Uterus (tissue), 4 donors: Measurements from ENCODE around the gene ZNF292. TPM values are rescaled to one million over a fixed set of nuclear protein-coding genes. Genes with fewer than 3 reads are reported as not detected.
"Not testable (repeated sequence)": the region's sequence is repeated elsewhere in the genome, so short reads cannot be mapped to it uniquely, and the experiment has no call there.

Source experiments
- DNase-seq, 2 donors: peaks; one replicate each; pipeline ENCODE4 v3.0.0-alpha.2; 2019 to 2020
- H3K27ac ChIP-seq, 2 donors: fragments of 200-600 bp; sonication (generic); 1 replicate in 1 of 2; 2 replicates in 1 of 2; pipeline ENCODE4 v1.5.1; 2016 to 2018
- H3K27me3 ChIP-seq, 2 donors: fragments of 200-600 bp; sonication (generic); one replicate each; pipeline ENCODE4 v1.5.1; 2018 to 2019; ENCODE audit warnings: control low read depth in 1 of 2
- H3K36me3 ChIP-seq, 2 donors: fragments of 200-600 bp; sonication (generic); one replicate each; pipeline ENCODE4 v1.5.1; 2019; ENCODE audit warnings: control low read depth in 1 of 2
- H3K4me1 ChIP-seq, 2 donors: fragments of 200-600 bp; sonication (generic); one replicate each; pipeline ENCODE4 v1.5.1; 2018 to 2019; ENCODE audit warnings: control low read depth in 1 of 2
- H3K4me3 ChIP-seq, 2 donors: fragments of 200-600 bp; sonication (generic); 1 replicate in 1 of 2; 2 replicates in 1 of 2; pipeline ENCODE4 v1.5.1; 2018 to 2019; ENCODE audit warnings: mild to moderate bottlenecking in 1 of 2
- H3K9me3 ChIP-seq, 2 donors: fragments of 200-600 bp; sonication (generic); one replicate each; pipeline ENCODE4 v1.5.1; 2019; ENCODE audit warnings: control low read depth in 1 of 2
- CTCF ChIP-seq, 4 experiments: fragments of 200-600 bp in 2 of 4; fragments of 450-650 bp in 2 of 4; sonication (generic) in 2 of 4; IDR thresholded peaks; one replicate each; pipeline ENCODE4 v1.5.1; 2016 to 2019; ENCODE audit warnings: antibody characterized with exemption in 4 of 4, mild to moderate bottlenecking in 2 of 4, moderate library complexity in 1 of 4
- POLR2A ChIP-seq, 2 donors: fragments of 450-650 bp; IDR thresholded peaks; one replicate each; pipeline ENCODE4 v1.6.1; 2016; ENCODE audit warnings: antibody characterized with exemption in 2 of 2, mild to moderate bottlenecking in 1 of 2, moderate library complexity in 1 of 2
- intact Hi-C: fragments of 100-400 bp; cut with DNase I; formaldehyde crosslinking; loops from one replicate; pipeline ENCODE4 v1.15.1; 2023; ENCODE audit warnings: low total_unique reads
- total RNA-seq, 4 donors: library from RNA; depleted of rRNA in 3 of 4; stranded (reverse); fragments of >200 nt in 3 of 4; gene quantifications; one replicate each; pipeline versions ENCODE4 v1.1.0 to v1.2.4, GENCODE V29; 2014 to 2023
- donor health status: DM: yes; HTN: yes; CAD: no.

The ZNF292 gene
- total RNA-seq, 4 donors from 2014 or later: 38.2 to 153 (median 81.2) TPM

GRCh38 chr6:87182940-87183339 is 27.6 kb downstream of the ZNF292 start:
- Histone ChIP-seq H3K36me3 (no peaks in the 10 kb centered on the region), H3K27ac (no peak overlapping the region), H3K27me3 (no peaks in the 10 kb centered on the region), H3K4me3 (no peak overlapping the region), H3K9me3 (no peaks in the 10 kb centered on the region), H3K4me1 (peaks cover 0 to 4% of the 10 kb centered on the region in 2 donors)
- no peak for DNase-seq
- TF ChIP-seq CTCF (IDR thresholded peaks at IDR 0.05): no peak
- TF ChIP-seq POLR2A (IDR thresholded peaks at IDR 0.05): no peak
- intact Hi-C loops: no loop called here

DNA sequence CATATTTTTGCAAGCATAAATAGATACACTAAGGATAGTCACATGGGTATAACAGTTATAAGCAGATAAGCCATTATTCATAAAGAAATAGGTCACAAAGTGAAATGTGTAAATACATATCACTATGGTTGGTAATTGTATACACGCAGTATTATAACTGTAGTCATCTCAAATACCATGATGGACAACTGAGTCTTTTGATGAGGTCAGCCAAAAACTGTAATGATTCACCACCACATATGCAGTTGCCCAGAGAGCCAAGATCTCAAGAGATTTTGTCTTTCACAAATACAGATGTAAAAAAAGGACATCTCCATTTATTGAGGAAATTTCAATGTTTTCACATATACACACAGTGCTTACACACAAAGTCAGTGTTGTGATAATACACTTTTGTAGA is 28.3 kb downstream of the ZNF292 start:
- H3K27me3 ChIP-seq: no peaks in the 10 kb centered on the region
- no peaks in the 10 kb centered on the region for H3K36me3 ChIP-seq
- no peak overlapping the region for H3K27ac ChIP-seq
- no peaks in the 10 kb centered on the region for H3K9me3 ChIP-seq
- DNase-seq: no peak
- H3K4me1 ChIP-seq: peaks cover 0 to 4% of the 10 kb centered on the region in 2 donors
- TF ChIP-seq POLR2A (IDR thresholded peaks at IDR 0.05) (no peak), CTCF (IDR thresholded peaks at IDR 0.05) (no peak)
- no peak overlapping the region for H3K4me3 ChIP-seq
- intact Hi-C loops: no loop called here

- Histone ChIP-seq H3K36me3 (no peaks in the 10 kb centered on the region), H3K9me3 (no peaks in the 10 kb centered on the region), H3K27ac (no peak overlapping the region), H3K4me1 (peaks cover 0 to 4% of the 10 kb centered on the region in 2 donors), H3K27me3 (no peaks in the 10 kb centered on the region), H3K4me3 (no peak overlapping the region)
- DNase-seq: no peak
- intact Hi-C loops: no loop called here
- TF ChIP-seq CTCF (IDR thresholded peaks at IDR 0.05): no peak
- no peak for TF ChIP-seq POLR2A (IDR thresholded peaks at IDR 0.05)
These were observed 29.4 kb downstream of the ZNF292 start for GRCh38 chr6:87184762-87185250.

DNA sequence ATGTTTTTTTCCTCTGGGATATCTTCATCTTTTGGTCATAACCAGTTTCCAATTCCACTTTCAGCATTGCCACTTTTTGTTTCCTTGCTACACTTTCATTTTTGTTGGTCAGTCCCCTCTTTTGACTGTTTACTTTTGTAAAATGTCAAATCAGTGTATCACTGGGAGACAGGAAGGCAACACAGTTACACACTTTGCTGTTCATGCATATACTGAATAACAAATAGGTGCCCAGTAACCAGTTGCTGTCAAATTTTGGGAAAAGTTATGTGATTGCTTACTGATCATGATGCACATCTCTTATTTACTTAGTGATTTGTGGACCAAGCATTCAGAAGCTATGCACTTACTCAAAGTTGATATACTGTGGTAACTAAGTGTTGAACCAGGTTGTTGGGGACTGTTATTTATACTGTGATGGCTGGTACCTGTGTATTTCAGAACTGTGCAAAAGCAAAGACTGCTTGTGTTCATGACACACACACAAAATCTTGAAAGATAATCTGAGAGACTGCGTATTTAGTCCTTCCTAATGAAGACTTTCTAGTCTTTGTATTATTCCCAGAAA is 41.0 kb downstream of the ZNF292 start:
- DNase-seq: no peak
- Histone ChIP-seq H3K27ac (no peak overlapping the region), H3K9me3 (no peaks in the 10 kb centered on the region), H3K36me3 (no peaks in the 10 kb centered on the region), H3K27me3 (no peaks in the 10 kb centered on the region), H3K4me3 (no peak overlapping the region), H3K4me1 (no peaks in the 10 kb centered on the region)
- intact Hi-C loops: no loop called here
- TF ChIP-seq CTCF (IDR thresholded peaks at IDR 0.05): no peak
- no peak for TF ChIP-seq POLR2A (IDR thresholded peaks at IDR 0.05)

DNA sequence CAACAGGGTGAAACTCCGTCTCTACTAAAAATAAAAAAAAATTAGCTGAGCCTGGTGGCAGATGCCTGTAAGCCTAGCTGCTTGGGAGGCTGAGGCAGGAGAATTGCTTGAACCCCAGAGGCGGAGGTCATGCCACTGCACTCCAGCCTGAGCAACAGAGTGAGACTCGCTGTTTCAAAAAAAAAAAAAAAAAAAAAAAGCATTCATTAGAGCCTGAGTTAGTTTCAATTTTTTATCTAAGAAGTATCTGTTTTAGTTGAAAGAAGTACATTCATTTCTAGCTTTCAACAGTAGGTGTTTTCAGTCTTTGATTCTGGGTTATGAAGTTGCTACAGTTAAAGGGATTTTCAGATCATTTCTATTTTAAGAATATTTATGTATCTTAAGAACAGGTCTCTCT is 42.2 kb downstream of the ZNF292 start:
- no peaks in the 10 kb centered on the region for H3K27me3 ChIP-seq
- H3K27ac ChIP-seq: no peak overlapping the region
- TF ChIP-seq CTCF (IDR thresholded peaks at IDR 0.05): no peak
- TF ChIP-seq POLR2A (IDR thresholded peaks at IDR 0.05): no peak
- intact Hi-C loops: no loop called here
- no peak overlapping the region for H3K4me3 ChIP-seq
- no peaks in the 10 kb centered on the region for H3K4me1 ChIP-seq
- no peaks in the 10 kb centered on the region for H3K36me3 ChIP-seq
- H3K9me3 ChIP-seq: no peaks in the 10 kb centered on the region
- DNase-seq: no peak

- H3K9me3 ChIP-seq, DNase-seq, H3K4me1 ChIP-seq, H3K4me3 ChIP-seq, H3K27ac ChIP-seq, intact Hi-C loops, H3K36me3 ChIP-seq, H3K27me3 ChIP-seq: not testable (repeated sequence)
These were observed 42.9 kb downstream of the ZNF292 start for GRCh38 chr6:87198022-87198810.
